ENCODE measurements around the gene STRA8.

- TF ChIP-seq CTCF (IDR thresholded peaks at IDR 0.05) (no peak), POLR2A (IDR thresholded peaks at IDR 0.05) (no peak)
These were observed 22.8 kb upstream of the STRA8 start for GRCh38 chr7:135210888-135211178.
